ENCODE measurements around the gene RPLP2. TPM values are rescaled to one million over a fixed set of nuclear protein-coding genes. Genes with fewer than 3 reads are reported as not detected.
A peak's percentile ranks its signal among the peaks of the same experiment; 100 is the strongest.

RPLP2 gene
- total and polyA plus RNA-seq, 2 donors (not counting 1 experiment from before 2014, with no cell fraction given): 525 to 3,947 TPM

DNA sequence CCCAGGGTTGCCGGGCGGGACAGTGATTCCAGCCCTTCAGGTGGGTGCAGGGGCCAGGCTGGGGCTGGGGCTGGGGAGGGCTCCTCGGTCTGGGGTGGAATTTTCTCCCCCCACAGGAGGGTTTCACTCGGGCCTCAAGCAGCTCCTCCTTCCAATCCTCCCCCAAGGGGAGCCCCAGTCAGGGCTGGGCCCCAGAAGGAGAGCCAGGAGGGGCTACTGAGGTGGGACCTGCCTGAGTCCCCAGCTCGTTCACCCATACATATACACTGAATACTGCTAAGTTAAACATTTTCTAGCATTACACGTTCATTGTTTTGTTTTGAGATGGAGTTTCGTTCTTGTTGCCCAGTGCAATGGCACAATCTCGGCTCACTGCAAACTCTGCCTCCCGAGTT lies 16.5 kb downstream of the RPLP2 start:
- peaks cover 0 to 38% (median 15%) of the 10 kb centered on the region in 4 experiments for H3K27me3 ChIP-seq (replicated peaks in 1 of 4; ENCODE audit: control extremely low read depth in 1 of 4, control insufficient read depth in 3 of 4, insufficient read depth in 4 of 4, low read length in 3 of 4)
- H3K9me3 ChIP-seq (ENCODE audit: control extremely low read depth in 1 of 3, control insufficient read depth in 2 of 3, insufficient read depth in 1 of 3, low read length in 2 of 3): peaks cover 0 to 15% (median 0%) of the 10 kb centered on the region in 3 donors
- H3K36me3 ChIP-seq (replicated peaks in 1 of 2; ENCODE audit: control extremely low read depth in 1 of 2, control insufficient read depth in 1 of 2, extremely low read depth in 1 of 2, insufficient read depth in 2 of 2, low read length in 1 of 2): peaks cover 0 to 21% of the 10 kb centered on the region in 2 experiments
- no peak overlapping the region for H3K9ac ChIP-seq (ENCODE audit: low read length)
- H3K4me1 ChIP-seq (ENCODE audit: control insufficient read depth in 2 of 2, insufficient read depth in 2 of 2, low read length in 2 of 2): peaks cover 49 to 52% of the 10 kb centered on the region in 2 donors
- WGBS (ENCODE audit: insufficient coverage): 90% methylated on average over 4 of the region's 9 CpGs
- H3K27ac ChIP-seq (ENCODE audit: low read length in 2 of 2): no peak overlapping the region
- Mint-ChIP-seq H3K4me1 (peaks cover 46% of the 10 kb centered on the region), H3K4me3 (peak overlapping the region; percentile 77), H3K27me3 (peaks cover 7% of the 10 kb centered on the region), H3K27ac (peak overlapping the region; percentile 15), H3K9me3 (ENCODE audit: insufficient read depth) (no peaks in the 10 kb centered on the region)
- H3K79me2 ChIP-seq (ENCODE audit: control insufficient read depth, insufficient read depth, low read length): peaks cover 7% of the 10 kb centered on the region
- no peak overlapping the region for H2AFZ ChIP-seq (ENCODE audit: insufficient read depth, low read depth, low read length, poor library complexity, severe bottlenecking)
- no peak for ATAC-seq (ENCODE audit: low read depth)
- CTCF ChIA-PET: no interaction called here
- POLR2A ChIA-PET: no interaction called here
- TF ChIP-seq EZH2 (IDR thresholded peaks at IDR 0.05; ENCODE audit: borderline replicate concordance, insufficient read depth, low read depth, low read length, poor library complexity, severe bottlenecking): no peak
- TF ChIP-seq, protein P1, sequence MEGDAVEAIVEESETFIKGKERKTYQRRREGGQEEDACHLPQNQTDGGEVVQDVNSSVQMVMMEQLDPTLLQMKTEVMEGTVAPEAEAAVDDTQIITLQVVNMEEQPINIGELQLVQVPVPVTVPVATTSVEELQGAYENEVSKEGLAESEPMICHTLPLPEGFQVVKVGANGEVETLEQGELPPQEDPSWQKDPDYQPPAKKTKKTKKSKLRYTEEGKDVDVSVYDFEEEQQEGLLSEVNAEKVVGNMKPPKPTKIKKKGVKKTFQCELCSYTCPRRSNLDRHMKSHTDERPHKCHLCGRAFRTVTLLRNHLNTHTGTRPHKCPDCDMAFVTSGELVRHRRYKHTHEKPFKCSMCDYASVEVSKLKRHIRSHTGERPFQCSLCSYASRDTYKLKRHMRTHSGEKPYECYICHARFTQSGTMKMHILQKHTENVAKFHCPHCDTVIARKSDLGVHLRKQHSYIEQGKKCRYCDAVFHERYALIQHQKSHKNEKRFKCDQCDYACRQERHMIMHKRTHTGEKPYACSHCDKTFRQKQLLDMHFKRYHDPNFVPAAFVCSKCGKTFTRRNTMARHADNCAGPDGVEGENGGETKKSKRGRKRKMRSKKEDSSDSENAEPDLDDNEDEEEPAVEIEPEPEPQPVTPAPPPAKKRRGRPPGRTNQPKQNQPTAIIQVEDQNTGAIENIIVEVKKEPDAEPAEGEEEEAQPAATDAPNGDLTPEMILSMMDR (IDR thresholded peaks at IDR 0.05): no peak
- H4K20me1 ChIP-seq (ENCODE audit: control insufficient read depth, insufficient read depth, low read length, poor library complexity, severe bottlenecking): peaks cover 79% of the 10 kb centered on the region
- peak overlapping the region; percentile 99 for H3K4me2 ChIP-seq (replicated peaks; ENCODE audit: low read depth, low read length, poor library complexity, severe bottlenecking)
- intact Hi-C loops (cut with micrococcal nuclease): no loop called here
- H3K4me3 ChIP-seq (ENCODE audit: control extremely low read depth in 1 of 5, extremely low read depth in 1 of 5, insufficient read depth in 1 of 5, low read depth in 2 of 5, low read length in 4 of 5): no peak overlapping the region
- no peak for DNase-seq

DNA sequence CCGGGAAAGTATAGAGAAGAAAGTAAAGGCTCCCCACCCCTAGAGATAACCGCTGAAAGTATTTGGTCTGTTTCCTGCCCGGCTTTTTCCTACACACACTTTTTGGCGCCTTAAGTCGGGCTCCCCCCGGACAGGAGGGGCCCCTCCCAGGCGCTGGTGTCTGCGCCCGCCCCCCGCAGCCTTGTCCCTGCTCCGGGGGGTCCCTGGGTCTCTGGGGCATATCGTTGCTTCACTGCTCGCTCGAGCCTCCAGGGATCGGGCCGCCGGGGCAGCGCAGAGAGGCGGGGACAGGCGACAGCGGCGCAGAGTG lies 17.0 kb downstream of the RPLP2 start:
- intact Hi-C loops (cut with micrococcal nuclease): no loop called here
- Histone ChIP-seq H3K9ac (ENCODE audit: low read length) (peak overlapping the region; percentile 66), H3K4me3 (ENCODE audit: control extremely low read depth in 1 of 5, extremely low read depth in 1 of 5, insufficient read depth in 1 of 5, low read depth in 2 of 5, low read length in 4 of 5) (peak overlapping the region in 4 of 5 experiments; percentile 39 to 61 (median 52)), H4K20me1 (ENCODE audit: control insufficient read depth, insufficient read depth, low read length, poor library complexity, severe bottlenecking) (peaks cover 79% of the 10 kb centered on the region), H3K9me3 (ENCODE audit: control extremely low read depth in 1 of 3, control insufficient read depth in 2 of 3, insufficient read depth in 1 of 3, low read length in 2 of 3) (peaks cover 0 to 15% (median 0%) of the 10 kb centered on the region in 3 donors), H3K36me3 (replicated peaks in 1 of 2; ENCODE audit: control extremely low read depth in 1 of 2, control insufficient read depth in 1 of 2, extremely low read depth in 1 of 2, insufficient read depth in 2 of 2, low read length in 1 of 2) (peaks cover 0 to 15% of the 10 kb centered on the region in 2 experiments), H3K4me2 (replicated peaks; ENCODE audit: low read depth, low read length, poor library complexity, severe bottlenecking) (peak overlapping the region; percentile 99), H3K27ac (ENCODE audit: low read length in 2 of 2) (peak overlapping the region in 1 of 2 donors; percentile 15), H3K4me1 (ENCODE audit: control insufficient read depth in 2 of 2, insufficient read depth in 2 of 2, low read length in 2 of 2) (peaks cover 53 to 55% of the 10 kb centered on the region in 2 donors), H2AFZ (ENCODE audit: insufficient read depth, low read depth, low read length, poor library complexity, severe bottlenecking) (peak overlapping the region; percentile 71), H3K27me3 (replicated peaks in 1 of 4; ENCODE audit: control extremely low read depth in 1 of 4, control insufficient read depth in 3 of 4, insufficient read depth in 4 of 4, low read length in 3 of 4) (peaks cover 0 to 44% (median 17%) of the 10 kb centered on the region in 4 experiments), H3K79me2 (ENCODE audit: control insufficient read depth, insufficient read depth, low read length) (peaks cover 1% of the 10 kb centered on the region)
- Mint-ChIP-seq H3K4me1 (peaks cover 46% of the 10 kb centered on the region), H3K27me3 (peaks cover 7% of the 10 kb centered on the region), H3K9me3 (ENCODE audit: insufficient read depth) (no peaks in the 10 kb centered on the region), H3K27ac (no peak overlapping the region), H3K4me3 (peak overlapping the region; percentile 77)
- WGBS (ENCODE audit: insufficient coverage): under 1% methylated on average over 20 of the region's 22 CpGs
- DNase-seq: no peak
- ChIA-PET CTCF (no interaction called here), POLR2A (interaction anchor here (6.4 kb wide), 1 partner anchor 7 kb away, joined by 57 read pairs; the partner anchor contains the start of gene PNPLA2)
- peak; percentile 5 for ATAC-seq (ENCODE audit: low read depth)
- TF ChIP-seq, protein P1 (IDR thresholded peaks at IDR 0.05): no peak
- TF ChIP-seq EZH2 (IDR thresholded peaks at IDR 0.05; ENCODE audit: borderline replicate concordance, insufficient read depth, low read depth, low read length, poor library complexity, severe bottlenecking): no peak
